Measurements from ENCODE around the gene FSIP1.

DNA sequence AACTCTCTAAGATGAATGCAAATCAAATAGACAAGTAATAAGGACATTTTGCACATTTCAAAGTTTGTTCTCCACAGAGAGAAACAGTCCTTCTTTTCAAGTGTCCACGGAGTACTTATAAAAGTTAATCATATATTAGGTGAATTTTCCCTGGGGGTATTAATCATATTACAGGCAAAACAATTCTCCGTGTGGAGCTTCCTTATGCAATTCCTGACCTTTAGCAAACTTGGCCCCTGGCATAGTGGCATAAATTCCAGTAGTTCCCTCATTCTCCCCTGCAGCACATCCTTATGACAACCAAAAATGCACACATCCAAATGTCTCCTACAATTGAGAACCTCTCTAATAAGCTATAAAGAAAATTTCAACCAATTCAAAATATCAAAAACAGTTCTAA, 34.4 kb downstream of the FSIP1 start:
- no peak for TF ChIP-seq HMG20A (CRISPR knock-in tag; conservative IDR thresholded peaks at IDR 0.05)
- no peak for TF ChIP-seq PHTF2 (CRISPR knock-in tag; IDR thresholded peaks at IDR 0.05)
- TF ChIP-seq DMBX1 (CRISPR knock-in tag; IDR thresholded peaks at IDR 0.05; ENCODE audit: borderline replicate concordance), result no peak

All from K562 (cell line).